Stimulated activated CD8-positive, alpha-beta memory T cell treated with anti-CD3 and anti-CD28 coated beads, Interleukin-7, amount 100 ng/mL, for 1 hour (primary cell): ENCODE data around the gene OPCML.

Experiments used
- DNase-seq, 2 donors: peaks; one replicate each; pipeline ENCODE4 v3.0.0-alpha.2; 2020; ENCODE audit warnings: low read depth in 2 of 2

OPCML gene

DNA sequence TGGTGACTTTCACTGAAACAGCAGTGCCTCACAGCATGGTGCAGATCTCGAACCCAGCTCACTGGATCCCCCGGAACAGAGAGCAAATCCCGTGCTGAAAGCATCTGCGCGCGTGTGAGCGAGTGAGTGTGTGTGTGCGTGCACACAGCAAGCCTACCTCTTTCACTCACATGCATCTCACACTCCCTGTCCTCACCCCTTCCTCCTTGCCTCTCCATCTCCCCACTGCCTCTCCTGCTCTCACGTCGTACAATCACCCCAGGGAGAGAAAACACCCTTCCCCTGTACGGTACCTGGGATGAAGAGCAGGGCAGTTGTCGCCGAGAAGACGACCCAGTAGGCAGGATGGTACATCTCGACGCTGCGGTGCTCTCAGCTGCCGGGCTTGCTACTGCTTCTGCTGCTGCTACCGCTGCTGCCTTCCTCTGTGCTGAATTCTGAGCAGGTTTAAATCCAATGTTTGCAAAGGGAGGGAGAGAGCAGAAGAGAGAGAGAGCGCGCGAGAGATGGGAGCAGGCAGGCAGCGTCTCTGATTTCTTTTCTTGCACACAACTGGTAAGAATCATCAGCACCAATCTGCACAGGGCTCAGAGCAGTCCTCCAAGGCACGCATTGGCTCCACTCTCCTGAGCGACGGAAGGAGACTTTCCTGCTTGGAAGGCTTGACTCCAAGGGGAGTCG is at the start of gene OPCML:
Gene OPCML, minus strand, starts transcription at position 531 of the 681 bp plus-strand sequence.
- no peak for DNase-seq

DNA sequence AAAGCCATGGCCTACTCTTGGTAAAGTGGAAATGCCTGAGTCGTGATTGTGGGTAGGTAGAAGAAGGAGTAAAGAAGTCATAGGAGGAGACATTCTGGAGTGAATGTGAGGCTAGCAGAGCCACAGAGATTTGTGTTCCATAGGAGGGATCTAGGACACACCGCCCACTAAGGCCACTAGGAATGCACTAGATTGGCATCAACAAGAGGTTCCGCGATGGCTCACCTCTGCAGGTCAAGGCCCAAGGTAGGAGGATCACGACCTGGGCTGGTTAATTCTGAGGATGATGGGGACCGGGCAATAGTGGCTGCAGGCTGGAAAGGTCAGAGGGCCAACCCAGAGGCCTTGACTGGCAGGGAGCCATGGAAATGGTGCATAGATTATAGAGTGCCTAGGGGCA is 48.8 kb upstream of the OPCML start:
- DNase-seq: no peak

DNA sequence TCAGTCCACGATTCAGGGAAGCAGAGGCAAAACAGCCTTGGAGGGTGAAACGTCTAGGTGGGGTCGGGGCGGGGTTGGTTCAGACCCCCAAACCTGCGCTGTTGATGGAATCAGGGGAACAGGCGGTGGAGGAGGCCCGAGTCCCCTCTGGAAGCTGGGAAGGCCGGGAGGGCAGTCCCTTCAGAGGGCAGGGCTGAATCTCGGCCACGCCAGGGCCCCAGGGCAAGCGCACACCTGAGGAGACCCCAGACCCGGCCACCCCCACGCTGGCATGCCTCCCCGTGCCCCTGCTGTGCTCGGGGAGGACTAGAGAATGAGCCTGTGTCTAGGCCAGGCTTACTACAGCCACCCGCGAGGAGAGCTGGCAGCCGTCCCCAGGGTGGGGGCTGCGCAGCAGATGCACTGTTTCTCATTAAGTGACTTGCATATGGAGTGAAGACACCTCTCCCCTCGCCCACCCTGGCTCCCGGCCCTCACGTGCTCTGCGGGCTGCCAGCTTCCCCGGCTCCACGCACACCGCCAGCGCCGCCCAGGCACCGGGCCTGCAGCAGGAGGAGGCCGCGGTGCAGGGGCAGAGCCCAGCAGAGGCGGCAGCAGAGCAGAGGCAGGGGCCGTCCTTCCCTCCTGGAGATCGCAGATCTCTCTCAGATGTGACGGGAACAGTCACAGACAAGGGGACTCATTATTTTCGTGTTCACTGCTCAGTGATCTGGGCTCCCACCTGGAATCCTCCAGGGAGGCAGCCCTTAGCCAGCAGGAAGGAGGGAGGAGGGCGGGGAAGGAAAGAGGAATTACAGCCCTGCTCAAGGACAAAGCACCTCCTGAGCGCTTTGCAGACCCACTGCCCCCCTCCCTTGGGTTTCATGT is 47.1 kb upstream of the OPCML start:
- DNase-seq: no peak

DNA sequence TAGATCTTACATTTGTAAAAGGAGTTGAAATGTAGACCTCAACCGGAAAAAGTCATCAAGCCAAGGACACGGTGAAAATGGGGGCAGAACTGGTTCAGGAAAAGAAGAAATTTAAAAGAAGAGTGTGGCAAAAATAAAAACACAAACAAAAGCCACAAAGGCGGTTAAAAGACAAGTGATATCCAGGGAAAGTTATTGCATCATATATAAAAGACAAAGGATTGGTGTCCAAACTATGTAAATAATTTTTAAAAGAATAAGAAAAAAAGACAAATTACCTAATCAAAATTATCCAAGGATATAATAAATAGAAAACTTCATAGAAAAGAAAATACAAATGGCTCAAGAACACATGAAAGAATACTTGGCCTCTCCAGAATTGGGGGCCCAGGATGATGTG is 45.1 kb upstream of the OPCML start:
- DNase-seq: no peak

DNA sequence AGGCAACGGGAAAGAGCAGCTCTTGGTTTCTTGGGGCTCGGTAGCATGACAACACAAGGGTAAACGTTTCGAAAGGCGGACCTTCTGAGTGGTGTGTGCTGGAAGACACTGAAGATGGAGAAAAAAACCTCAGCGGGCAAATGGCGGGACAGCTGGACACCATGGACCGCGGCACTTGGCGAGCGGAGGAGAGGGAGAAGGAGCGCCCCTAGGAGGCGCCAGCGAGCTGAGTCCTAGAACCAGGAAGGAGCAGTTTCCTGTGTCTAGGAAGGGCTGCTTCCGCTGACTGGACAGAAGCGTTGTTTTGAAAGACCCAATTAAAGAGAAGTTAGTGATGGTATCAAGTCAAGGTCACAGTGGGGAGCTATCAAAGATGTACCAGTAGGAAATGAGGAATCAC is 44.0 kb upstream of the OPCML start:
- DNase-seq: no peak

DNA sequence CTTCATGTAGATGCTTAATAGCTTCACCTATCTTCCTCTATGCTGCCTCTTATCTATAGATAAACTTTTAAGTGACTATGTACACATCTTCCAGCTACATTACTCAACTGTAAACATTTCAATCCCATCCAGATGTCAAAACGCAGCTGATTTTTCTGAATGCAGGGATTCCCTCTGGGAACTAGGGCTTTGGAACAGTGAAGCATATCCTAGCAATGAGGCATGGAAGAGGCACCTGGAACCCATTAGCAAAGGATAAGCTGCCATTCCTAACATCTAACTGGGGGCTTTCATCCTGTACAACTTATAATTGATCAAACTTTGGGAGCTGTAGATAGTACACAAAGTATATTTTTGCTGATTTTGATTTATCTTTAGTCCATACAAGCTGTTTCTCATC is 40.8 kb upstream of the OPCML start:
- no peak for DNase-seq

DNA sequence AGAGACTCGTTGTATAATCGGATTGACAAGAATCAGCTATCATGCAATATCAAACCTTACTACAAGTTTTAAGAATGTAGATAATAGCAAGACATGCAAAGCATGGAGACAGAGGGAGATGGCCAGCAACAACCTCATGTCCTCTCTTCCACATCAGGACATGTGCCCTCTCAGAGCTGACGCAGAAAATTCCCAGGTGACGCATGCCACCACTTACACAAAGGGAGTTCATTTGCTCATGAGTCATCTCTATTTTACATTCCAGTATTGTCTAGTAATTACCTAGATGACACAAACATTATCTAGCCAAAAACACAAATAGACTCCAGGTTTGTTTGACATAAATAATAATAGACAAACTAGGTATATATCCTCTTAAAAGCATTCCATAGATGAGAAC is 38.1 kb upstream of the OPCML start:
- DNase-seq: no peak

DNA sequence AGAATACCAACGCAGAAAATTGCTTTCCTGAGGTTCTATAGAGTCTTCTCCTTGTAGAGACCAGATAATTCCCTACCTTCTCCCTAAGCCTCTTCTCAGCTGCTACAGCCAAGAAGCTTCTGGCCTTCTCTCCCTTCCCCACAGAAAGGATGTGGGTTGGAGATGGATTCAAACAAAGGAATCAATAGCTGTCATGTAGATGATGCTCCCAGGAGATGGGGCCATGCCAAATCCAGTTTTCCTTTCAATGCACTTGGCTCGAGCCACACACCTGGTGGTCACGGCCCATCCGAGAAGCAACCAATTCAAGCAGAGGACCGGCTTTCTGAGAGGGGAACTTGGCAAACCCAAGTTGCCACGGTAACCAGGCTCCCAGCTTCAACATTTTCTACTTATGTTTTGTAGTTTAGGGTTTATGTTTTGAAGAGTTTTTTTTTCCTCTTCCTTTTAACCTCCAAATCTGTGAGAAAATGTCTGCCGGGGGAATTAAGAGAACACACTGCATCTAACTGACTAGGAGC is 31.3 kb upstream of the OPCML start:
- DNase-seq: no peak

DNA sequence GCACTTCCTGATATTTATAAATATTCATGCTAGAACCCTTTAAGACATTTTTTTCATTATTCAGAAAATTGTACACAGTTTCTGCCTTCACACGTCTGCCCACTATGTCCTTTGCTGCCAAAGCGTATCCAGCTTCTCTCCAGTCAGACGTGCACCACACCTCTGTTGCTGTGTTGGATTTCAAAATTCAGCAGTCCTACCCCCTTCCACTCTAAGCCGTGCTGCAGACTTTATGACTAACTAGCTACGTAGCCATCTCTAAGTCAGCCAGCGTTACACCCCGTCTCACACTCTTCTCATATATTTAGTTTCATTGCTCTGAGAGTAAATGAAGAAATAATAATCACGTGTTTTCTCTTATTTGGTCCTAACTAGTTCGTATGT is 28.2 kb upstream of the OPCML start:
- no peak for DNase-seq

DNA sequence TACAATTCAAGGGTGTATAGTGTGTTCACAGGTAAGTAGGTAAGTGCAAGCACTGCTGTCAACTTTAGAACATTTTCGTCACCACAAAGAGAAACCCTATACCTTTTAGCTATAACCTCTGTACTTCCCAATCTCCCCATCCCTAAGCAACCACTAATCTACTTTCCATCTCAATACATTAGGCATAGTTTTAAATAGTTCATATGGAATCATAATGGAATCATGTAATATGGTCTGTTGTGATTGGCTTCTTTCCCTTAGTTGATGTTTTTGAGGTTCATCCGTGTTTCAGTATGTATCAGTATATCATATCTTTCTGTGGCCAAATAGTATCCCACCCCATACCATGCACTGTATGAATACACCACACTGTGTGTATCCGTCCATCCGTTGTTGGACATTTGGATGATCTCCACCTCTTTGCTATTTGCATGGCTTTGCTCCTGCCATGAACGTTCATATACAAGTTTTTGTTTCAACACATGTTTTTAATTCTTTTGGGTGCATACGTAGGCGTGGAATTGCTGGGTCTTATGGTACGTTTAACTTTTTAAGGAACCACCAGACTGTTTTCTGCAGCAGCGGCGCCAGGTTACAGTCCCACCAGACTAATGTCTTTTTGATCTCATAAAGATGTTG is 27.7 kb upstream of the OPCML start:
- no peak for DNase-seq

DNA sequence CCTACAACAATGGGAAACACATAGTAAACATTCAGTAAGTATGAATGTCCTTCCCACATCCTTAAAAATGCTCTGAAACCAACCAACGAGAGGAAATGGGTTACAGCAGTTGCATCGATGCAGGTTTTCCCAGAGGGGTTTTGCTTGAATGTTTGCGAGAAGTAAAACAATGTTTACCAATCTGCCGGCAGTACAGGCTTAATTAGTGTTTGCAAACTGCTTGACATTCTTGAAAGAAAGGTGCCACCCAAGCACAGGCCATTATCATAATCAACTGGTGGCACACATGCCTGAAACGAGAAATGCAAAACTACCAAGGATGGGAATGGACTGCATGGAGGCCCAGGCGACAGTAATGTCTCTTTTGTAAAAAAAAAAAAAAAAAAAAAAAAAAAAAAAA is 27.1 kb upstream of the OPCML start:
- DNase-seq: no peak

DNA sequence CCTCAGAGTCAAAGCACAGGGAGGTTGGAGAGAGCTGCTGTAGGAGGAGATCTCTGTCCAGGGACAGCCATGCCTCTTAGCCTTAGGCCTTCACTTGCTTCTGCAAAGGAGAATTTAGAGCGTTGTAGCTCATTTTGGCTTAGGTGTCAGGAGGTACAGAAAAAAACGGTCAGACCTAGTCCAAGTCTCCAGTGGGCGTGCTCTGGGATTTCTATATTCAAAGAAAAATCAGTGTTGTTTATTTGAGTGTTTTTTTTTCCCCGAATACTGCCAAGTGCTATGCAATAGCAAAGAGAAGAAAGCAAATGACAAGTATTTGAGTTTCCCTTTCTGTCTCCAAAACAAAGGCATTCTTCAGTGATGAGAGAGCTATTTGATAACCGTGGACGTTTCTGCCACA is 22.7 kb upstream of the OPCML start:
- no peak for DNase-seq

DNA sequence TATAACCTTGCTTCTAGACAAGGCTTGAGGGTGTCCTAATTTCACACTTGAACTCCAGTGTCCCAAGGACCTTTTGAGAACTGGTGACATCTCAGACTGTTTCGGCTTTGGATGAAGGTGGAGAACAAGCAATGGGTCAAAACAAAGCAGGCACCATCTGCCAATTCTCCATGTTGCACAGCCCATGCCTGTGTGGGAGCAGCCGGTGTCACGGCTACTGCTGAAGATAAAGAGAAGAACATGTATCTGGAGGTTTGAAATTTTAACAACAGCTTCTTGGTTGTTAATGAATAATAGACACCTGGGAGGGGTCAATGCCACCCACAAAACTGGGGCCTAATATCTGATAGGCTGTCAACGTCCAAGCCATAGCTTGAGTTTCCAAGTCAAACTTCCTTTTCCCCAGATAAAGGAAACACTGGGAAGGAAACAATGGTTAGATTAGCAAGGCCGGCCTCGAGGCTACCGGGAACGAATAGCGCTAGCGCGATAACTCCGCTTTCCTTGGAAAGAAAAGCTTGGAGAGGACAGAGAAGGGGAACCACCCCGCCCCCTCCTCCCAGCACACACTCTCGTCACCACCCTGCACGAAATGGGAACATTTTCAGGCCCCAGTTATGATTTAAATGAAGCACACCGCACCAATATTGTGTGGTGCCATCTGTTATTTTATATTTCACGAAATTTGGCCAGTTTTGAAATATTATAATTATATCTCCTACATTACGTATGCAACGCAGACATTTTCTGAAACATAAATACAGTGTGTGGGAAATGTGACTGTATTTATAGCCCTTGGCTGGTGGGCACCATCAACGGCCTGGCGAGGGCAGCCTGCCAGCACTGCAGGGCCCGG is 21.8 kb upstream of the OPCML start:
- no peak for DNase-seq

DNA sequence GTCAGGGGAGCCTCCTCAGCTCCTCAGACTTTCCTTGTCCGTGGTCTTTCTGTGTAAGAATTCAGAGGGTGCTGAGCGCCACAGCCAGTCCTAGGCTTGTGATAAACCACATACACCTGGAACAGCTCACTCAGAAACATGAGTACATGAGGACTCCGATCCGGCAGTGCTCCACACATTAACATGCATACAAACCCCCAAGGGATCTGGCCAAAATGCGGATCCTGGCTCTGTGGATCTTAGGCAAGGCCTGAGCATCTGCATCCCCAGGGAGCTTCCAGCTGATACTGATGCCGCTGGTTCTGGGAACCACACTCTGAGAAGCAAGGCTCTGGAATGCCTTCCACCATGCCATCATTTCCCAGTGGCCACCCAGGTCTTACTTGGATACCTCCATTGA is 20.6 kb upstream of the OPCML start:
- no peak for DNase-seq

DNA sequence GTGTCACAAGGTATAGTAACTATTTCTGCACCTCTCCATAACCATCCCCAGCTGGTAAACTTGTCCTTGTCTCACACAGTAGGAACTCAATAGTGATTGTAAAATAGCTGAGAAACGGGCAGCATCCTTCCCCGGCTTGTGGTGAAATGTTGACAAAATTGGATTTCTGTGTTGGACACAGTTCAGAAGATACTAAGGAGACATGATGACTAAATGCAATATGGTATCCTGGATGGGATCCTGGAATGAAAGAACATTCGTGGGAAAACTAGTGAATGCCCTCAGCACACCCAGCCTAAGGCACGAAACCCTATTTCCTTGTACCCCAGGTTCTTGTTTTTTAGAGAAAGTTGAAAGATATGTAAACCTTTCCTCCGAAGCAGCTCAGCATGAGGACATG is 18.8 kb upstream of the OPCML start:
- no peak for DNase-seq

DNA sequence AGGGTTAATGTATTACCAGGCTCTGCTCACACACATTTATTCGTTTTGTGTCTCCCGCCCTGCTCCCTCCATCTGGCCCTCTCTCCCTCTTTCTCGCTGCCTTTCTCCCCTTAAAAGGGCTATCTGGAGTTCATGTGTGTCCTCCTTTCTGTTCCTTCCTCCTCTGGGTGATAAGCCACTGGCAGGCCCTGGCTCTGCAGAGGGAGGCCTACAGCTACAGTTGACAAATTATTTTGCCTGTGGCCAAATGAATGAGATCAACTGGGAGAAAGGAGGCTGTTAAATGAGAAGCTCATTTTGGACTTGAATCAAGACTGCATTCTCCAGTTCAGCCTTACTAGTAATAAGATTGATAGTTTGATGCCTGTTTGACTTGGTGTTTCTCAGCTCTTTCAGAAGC is 17.5 kb upstream of the OPCML start:
- DNase-seq: no peak

DNA sequence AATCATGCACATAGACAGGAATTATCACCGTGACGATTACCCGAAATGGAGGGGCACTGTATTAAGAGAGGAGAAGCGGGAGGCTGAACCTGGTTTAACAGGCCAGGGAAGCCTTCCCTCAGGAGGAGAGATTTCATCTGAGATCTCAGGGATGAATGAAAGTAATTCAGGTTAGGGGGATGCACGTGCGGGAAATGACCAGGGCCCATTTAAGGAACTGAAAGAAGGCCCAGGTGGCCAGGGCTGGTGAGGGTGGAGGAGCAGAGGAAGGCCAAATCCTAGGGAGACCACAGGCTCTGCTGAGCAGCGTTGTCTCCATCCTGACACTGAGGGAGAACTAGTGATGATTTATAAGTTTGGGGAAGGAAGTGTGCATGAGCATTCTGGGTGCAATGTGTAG is 16.3 kb upstream of the OPCML start:
- DNase-seq: no peak

DNA sequence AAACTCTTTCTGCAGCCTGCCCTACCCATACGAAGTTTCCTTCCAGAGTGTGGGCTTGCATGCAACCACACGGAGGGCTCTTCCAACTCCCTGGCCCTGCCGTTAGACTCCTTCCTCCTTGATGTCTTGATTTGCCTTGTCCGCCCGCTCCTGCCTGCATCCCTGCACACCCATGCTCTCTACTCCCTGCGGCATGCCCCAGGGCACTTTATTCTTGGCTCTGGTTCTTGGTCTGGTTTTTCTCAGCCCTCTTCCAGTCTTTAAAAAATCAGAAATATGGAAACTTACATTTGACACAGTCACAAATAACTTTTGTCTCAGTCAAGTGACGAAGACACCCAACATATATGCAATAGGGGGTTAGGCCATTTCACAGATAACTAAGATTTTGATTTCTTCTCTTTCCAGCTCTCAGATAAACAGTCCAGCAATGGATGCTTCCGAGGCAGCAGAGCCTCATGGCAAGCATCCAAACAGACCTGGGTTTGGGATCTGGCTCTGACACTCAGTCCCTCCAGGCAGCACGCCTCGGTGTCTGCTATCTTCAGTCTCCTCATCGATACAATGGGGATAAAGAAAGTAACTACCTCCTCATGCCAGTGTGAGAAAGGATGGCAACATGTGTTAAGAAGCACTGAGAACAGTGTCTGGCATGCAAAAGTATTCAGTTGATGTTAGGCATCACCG is 15.7 kb upstream of the OPCML start:
- DNase-seq: no peak

DNA sequence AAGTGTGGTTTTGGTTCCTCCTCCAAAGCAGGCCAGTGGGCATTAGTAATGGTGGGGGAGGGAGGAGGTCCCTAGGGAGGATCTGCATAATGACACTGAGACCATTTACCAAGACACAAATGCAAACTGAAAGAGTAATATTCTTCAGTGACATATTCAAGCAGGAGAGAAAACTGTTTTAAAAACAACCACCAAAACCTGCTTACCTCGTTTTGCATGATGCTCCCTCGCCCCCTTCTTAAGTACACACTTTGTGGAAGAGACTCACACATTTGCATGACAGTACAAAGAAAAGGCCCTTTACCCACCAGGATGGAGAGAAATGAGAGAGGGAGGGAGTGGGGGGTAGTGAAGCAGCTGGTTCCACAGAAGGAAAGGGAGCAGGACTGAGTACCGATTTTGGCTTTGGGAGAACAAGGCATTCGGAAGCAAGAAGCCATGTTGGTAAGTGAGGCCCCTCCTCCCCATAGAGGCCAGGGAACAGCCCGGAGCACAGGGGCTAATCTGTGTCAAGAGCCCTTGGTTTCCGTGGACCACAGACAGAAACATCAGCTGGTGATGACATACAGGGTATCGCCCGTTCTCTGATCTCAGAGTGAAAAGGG is 13.0 kb upstream of the OPCML start:
- no peak for DNase-seq

DNA sequence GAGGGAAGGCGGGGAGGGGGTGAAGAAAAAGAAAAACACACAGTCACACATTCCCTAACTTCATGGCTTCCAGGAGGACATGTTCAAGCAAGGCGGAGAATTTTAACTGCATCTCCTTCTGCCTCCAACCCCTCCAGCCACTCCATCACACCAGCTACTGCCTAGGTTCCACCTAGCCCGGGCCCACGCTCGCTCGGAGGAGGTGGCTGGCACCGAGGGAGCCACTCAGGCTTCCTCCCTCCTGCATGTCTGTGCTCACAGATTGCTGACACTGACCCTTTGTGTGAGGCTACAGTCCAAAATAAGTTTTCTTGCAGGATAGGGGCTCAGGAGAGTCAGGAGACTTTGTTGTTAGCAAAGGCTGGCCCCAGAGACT is 9.4 kb upstream of the OPCML start:
- no peak for DNase-seq
